ENCODE measurements around the gene SORCS3.

The SORCS3 gene

DNA sequence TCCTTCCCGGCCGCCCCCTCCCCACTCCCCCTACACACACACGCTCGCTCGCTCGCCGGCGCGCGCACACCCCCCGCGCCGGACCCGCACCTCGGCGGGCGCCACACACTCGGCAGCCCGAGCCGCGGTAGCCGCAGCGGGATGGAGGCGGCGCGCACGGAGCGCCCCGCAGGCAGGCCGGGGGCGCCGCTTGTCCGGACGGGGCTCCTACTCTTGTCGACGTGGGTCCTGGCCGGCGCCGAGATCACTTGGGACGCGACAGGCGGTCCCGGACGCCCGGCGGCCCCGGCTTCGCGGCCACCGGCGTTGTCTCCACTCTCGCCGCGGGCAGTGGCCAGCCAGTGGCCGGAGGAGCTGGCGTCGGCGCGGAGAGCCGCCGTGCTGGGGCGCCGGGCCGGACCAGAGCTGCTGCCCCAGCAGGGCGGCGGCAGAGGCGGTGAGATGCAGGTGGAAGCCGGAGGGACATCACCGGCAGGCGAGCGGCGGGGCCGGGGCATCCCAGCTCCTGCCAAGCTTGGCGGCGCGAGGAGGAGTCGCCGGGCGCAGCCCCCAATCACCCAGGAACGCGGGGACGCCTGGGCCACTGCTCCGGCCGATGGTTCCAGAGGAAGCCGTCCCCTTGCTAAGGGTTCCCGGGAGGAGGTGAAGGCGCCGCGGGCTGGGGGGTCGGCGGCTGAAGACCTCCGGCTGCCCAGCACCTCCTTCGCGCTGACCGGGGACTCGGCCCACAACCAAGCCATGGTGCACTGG is at the start of gene SORCS3:
TSS of gene SORCS3 (plus strand) at position 104 of the 750 bp plus-strand sequence.
- DNase-seq: no peak

DNA sequence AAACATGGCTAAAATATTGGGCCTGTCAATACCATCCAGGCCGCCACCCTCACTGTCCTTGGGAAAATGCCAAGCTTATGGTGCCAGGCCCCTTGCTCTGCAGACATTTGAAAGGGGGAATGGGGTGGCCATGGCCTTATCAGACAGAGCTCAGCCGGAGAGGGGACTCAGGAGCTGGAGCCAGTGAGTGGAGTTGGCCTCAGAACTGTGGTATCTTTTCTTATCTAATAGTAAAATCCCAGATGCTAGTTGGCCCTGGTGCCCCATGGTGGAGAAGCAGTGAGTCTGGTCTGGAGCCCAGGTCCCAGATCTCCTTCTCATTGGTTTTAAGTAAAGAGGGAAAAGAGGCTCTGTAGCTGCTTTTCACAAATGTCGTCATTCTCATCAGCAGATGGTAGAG is 49.6 kb upstream of the SORCS3 start:
- peak; percentile 30 for DNase-seq

- DNase-seq: no peak
Measured at GRCh38 chr10:104601166-104601565, 39.9 kb upstream of the SORCS3 start.

GRCh38 chr10:104608091-104608828 is 32.8 kb upstream of the SORCS3 start:
- DNase-seq: no peak

- peak; percentile 43 for DNase-seq
Measured at GRCh38 chr10:104612571-104613205, 28.4 kb upstream of the SORCS3 start.

DNA sequence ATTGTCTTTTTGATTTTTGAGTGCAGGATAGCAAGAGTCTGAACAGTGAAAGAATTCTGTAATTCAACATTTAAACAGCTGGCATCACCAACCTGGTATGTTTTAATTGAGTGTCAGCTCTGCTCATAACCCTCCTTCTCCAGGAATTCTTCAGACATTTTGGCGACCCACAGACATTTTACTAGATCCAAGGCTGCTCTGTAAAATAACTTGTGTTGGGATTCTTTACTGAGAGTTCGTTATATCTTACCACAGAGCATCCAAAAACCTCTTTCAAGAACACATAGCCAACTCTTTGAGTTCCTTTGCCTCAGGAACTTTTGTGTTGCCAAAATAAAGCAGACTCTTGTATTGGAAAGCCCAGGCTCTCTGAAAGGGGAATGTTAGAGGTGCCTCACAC is 27.7 kb upstream of the SORCS3 start:
- DNase-seq: no peak

DNA sequence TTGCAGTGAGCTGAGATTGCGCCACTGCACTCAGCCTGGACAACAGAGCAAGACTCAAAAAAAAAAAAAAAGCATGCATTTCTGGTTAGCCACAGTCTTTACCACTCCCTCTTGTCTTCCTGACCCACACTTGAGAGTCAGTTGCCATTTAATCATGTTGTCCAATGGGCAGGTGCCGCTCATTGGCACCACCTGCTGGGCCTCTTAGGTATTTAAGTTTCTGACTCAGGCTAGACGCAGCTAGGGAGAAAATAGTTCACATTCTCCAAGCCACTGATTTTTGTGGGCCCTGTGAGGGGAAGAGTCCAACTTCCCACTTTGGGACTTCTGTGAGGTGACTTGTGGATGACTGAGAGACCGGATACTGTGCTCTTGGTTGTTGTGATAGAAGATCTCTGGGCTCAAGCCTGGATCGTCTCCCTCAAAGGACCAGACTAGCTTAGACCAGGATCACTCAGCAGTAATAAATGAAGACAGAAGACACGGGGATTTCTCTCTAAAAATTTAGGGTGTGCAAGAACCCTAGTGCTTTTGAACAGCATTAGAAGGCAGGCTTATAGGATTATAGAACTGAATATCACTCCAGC is 26.8 kb upstream of the SORCS3 start:
- DNase-seq: peak; percentile 62

GRCh38 chr10:104615136-104615535 is 26.0 kb upstream of the SORCS3 start:
- no peak for DNase-seq

GRCh38 chr10:104617831-104618230 is 23.3 kb upstream of the SORCS3 start:
- no peak for DNase-seq

GRCh38 chr10:104622175-104622574 is 18.9 kb upstream of the SORCS3 start:
- DNase-seq: no peak

GRCh38 chr10:104622598-104623209 is 18.4 kb upstream of the SORCS3 start:
- DNase-seq: peak; percentile 50

GRCh38 chr10:104630731-104631130 is 10.4 kb upstream of the SORCS3 start:
- no peak for DNase-seq

DNA sequence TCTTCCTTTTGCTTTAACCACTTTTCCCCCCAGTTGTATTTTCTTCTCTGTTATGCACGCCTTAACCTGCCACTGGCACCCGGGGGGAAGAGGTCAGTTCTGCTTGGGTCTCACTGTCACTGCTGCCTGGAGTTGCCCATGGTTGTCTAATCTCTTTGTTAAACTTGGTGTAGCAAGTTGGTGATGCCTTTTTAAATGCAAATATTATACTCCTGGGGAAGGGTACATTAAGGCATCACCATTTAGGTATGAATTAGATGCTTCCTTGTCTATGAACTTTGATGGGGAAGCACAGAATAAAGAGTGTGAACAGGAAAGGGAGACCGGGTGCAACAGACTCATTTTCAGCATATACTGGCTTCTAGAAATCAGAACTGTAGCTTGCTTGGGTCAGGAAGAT is 9.1 kb upstream of the SORCS3 start:
- DNase-seq: no peak

DNA sequence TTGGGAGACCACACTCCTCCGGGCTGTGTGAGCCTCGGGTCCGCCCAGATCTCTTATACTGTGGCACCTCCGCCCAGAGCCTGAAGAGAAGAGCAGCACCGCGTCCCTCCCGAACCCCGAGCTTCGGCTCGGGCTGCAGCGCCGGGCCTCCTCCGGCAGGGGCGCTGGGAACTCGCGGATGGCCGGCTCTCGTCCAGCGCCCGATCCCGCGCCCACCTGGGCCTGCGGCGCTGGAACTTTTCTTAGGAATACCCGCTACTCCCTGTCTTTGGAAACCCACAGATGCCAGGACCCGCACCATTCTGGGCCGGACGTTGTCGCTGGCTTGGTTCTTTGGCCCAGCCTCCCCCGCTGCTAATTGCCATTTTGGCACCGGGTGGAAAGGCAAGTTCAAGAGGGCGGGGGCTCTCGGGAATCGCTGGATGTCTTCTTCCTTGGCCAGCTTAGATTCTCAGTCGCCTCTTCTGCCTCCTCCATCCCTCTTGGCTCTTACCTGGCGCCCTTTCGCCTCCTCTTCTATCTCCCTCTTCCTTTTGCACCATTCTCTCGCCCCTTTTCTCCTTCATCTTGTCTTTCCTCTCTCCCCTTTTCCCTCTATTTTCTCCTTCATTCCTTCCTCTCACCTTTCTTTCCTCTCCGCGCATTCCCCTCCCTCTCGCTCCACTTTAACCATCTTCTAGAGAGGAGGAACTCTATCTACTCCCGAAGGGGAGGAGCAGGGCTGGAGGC is 2.1 kb upstream of the SORCS3 start:
- peak; percentile 41 for DNase-seq

- peak; percentile 16 for DNase-seq
Measured at GRCh38 chr10:104639590-104640338, 1.3 kb upstream of the SORCS3 start.

- DNase-seq: no peak
Measured at GRCh38 chr10:104640339-104641186, 527 bp upstream of the SORCS3 start.

DNA sequence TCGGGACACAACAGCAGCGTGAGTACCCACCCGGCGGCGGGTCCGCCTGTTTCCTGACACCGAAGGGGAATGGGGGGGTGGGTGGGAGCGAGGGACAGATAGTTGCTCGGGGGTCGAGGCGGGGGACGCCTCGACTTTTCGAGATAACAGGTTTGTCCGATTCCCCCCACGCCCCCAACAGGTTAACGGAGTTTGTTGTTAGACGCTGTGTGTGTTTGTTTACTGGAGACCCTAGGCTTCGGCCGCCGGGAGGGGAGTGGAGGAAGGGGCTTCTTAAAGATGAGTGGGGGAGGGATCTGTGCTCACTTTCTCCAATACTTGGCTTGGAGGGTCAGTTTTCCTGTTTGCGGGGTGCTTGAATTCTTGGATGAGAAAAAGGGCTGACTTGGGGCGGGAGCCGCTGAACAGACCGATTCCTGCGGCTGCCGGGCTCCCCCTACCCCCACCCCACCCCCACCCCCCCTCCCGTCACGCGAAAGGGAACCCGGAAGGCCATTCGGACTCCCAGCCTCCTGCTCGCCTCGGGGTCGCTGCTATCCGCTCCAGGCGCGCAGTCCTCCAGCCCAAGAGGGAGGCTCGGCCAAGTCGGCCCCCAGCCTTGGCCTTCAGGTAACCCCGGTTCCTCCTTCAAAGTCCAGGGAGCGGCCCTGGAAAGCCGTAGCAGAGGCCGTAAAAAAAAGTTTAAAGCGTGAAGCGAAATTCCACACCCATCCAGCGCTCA is 1.0 kb downstream of the SORCS3 start:
- DNase-seq: no peak

DNA sequence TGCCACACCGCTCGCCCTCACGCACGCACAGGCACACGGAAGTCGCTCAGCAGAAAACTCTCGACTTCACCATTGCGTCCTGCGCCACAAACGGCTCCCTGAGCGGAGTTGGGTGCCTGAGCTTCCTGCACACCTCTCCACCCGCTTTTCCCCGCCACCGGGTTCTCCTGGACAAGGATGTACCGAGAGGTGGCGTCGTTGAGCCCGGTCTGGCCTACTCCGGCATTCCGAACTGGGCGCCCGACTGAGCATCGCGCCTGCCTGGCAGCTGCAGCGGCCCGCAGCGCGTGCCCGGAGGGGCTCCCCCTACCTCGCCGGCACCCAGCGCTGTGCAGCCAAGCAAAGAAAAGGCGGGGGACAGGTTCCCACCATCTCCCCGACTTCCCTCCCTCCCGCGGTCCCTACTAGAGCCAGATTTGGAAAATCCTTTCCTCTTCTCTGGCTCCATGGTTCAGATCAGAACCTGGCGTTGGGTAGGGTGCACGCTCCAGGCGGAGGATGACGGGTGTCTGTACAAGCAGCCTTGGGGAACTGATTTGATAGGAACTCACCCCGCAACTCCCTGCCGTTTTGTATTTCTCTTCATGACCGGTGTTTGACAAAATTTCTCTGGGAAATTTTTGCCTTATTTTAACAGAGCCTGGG is 1.7 kb downstream of the SORCS3 start:
- DNase-seq: peak; percentile 55

- no peak for DNase-seq
Measured at GRCh38 chr10:104643303-104643663, 2.2 kb downstream of the SORCS3 start.
